GM18508 (cell line): ENCODE measurements around the gene FMOD.
"Not testable (repeated sequence)": the region's sequence is repeated elsewhere in the genome, so short reads cannot be mapped to it uniquely, and the experiment has no call there.

Source experiments
- ATAC-seq: cut with Tn5 transposase; IDR thresholded peaks from one replicate; pipeline ENCODE4 v1.9.1; 2021; ENCODE audit warnings: moderate number of reproducible peaks; ENCODE audit not compliant: insufficient read depth, unreplicated experiment

The FMOD gene

DNA sequence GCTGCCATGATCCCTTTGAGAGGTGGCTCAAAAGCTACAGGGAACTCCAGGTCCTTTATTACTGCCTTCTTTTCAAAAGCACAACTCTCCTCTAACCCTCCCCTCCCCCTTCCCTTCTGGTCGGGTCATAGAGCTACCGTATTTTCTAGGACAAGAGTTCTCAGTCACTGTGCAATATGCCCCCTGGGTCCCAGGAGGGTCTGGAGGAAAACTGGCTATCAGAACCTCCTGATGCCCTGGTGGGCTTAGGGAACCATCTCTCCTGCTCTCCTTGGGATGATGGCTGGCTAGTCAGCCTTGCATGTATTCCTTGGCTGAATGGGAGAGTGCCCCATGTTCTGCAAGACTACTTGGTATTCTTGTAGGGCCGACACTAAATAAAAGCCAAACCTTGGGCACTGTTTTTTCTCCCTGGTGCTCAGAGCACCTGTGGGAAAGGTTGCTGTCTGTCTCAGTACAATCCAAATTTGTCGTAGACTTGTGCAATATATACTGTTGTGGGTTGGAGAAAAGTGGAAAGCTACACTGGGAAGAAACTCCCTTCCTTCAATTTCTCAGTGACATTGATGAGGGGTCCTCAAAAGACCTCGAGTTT, 42.5 kb downstream of the FMOD start:
- ATAC-seq: no peak

DNA sequence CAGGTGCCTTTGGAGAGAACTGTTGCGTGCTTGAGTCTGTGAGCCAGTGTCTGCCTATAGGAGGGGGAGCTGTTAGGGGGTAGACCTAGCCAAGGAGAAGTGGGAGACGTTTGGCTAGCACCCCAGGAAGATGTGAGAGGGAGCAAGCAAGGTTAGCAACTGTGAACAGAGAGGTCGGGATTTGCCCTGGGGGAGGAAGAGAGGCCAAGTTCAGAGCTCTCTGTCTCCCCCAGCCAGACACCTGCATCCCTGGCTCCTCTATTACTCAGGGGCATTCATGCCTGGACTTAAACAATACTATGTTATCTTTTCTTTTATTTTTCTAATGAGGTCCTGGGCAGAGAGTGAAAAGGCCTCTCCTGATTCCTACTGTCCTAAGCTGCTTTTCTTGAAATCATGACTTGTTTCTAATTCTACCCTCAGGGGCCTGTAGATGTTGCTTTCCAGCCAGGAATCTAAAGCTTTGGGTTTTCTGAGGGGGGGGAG, 43.2 kb downstream of the FMOD start:
- no peak for ATAC-seq

DNA sequence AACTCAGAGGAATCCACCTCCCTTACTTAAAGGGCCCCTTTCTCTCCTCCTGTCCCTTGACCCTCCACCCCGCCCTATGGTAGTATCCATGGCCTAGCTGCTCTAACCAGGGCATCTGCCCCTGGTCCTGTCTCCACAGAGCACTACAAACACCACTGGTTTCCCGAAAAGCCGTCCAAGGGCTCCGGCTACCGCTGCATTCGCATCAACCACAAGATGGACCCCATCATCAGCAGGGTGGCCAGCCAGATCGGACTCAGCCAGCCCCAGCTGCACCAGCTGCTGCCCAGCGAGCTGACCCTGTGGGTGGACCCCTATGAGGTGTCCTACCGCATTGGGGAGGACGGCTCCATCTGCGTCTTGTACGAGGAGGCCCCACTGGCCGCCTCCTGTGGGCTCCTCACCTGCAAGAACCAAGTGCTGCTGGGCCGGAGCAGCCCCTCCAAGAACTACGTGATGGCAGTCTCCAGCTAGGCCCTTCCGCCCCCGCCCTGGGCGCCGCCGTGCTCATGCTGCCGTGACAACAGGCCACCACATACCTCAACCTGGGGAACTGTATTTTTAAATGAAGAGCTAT, 43.9 kb downstream of the FMOD start:
- no peak for ATAC-seq

DNA sequence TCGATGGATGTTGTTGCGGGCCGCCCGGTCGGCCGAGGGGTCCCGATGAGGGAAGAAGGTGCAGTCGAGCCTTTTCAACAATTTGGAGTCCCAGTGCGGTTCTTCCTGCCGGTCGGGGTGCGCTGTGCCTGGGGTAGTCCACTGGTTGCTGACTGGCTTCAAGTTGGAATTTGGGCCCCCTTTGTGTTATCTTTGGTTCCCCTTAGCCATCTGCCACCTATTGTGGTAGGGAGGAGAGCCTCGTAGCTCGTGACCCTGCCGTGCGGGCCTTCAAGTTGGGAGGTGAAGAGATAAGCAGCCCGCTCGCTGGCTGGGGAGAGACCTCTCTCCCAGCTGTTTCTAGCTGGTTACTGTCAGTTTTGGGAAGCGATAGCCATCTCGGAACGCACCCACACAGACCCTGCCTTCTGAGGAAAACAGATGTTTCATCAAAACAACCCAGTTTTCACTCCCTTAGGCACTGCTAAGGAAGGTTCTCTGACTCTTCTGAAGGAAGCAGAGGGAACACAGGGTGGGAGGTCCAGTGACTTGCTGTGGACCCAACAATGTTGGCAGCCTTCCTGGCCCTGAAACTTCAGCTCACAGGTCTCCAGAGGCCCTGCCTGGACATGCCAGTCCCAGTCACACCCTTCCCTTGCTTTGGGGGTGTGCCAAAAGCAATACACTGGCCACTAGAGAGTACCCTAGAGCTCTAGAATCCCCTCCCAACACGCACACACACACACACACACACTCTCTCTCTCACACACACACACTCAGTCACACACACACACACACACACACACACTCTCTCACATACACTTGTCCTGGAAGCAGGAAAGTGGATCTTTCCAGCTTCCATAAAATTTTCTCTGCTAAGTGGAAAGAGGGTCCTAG, 44.6 kb downstream of the FMOD start:
- ATAC-seq: no peak

DNA sequence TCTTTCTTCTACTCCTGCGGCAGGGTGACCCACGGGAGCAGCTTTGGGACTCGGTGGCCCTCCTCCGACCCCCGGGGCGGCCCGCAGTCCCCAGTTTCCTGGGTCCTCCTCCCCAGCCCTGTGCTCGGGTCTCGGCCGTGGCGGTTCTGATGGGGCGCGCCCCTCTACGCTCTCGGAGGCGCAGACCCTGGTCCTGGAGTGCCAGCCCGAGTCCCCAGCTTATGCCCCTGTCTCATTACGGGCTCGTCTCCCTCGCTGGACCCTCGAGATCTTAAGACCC, 45.2 kb downstream of the FMOD start:
- no peak for ATAC-seq

DNA sequence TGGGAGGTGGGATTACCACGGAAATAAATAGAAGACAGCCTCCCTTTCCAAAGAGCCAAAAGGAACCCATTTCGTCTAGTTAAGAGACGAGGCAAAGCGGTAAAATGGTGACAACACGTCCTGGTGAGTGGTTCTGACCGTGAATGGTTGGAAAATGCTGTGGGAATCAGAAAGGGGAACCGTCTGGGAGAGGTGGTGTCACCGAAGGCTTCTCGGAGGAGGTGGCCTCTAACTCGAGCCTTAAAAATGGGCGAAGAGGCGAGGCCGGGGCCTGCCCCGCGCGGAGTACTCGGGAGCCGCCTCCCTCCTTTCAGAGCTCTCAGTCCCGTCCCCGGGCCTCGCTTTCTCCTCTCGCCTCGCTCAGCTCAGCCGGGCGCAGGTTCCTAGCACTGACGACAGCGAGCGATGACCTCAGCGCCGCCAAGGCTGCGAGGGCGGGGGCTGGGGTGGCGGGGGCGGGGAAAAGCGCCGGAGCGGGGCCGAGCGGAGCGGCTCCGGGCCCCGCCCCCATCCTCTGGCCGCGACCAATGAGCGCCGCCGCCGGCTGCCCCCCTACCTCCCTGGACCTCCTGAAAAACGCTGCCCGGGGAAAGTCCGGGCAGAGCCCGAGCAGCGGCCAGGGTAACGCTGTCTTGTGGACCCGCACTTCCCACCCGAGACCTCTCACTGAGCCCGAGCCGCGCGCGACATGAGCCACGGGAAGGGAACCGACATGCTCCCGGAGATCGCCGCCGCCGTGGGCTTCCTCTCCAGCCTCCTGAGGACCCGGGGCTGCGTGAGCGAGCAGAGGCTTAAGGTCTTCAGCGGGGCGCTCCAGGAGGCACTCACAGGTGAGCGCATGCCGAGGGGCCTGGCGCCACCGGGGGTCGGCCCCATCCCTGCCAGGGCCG, 45.8 kb downstream of the FMOD start, which contains the start of gene BTG2:
TSS of gene BTG2 (plus strand) at position 601 of the 890 bp plus-strand sequence. CDS start at position 689, 88 bp downstream.
- no peak for ATAC-seq

DNA sequence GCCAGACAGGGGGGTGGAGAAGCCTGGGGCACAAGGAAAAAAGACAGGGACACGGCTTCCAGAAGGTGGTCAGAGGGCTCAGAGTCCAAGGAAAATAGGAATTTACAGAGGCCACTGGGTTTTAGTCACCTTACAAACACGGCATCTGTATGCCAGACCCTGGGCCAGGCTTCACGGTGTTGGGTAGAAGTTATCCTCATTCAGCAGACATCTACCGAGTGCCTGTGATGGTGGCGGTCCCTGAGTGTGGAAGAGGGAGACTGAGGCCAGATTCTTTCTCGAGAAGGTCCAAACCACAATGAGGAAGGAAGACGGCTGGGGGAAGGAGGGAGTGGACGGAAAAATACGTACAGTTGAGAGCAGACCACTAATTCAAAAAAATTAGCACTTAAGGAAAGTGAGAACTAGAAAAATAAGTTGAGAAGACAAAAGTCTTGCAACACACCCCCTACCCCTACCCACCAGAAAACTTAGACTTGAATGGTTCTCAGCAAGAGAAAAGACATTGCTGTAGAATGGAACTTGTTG, 46.5 kb downstream of the FMOD start:
- ATAC-seq: no peak

DNA sequence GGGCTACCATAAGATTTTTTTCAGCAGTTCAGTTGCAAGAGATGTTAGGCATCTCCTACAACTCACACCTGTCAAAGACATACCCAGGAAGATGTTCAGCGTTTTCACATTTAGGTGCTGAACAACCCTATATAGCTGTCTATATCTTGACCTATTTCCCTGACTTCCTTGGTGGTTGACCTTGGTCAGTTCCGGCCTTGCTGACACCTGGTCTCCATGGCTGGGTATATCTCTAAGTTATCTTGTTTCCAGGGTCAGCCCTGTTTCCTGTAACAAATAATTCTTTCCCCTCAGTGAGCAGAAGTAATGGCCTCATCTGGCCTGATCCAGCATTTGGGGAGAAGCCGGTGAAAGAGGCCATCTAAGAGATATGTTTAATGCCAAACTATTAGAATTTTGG, 48.0 kb downstream of the FMOD start:
- ATAC-seq: no peak

DNA sequence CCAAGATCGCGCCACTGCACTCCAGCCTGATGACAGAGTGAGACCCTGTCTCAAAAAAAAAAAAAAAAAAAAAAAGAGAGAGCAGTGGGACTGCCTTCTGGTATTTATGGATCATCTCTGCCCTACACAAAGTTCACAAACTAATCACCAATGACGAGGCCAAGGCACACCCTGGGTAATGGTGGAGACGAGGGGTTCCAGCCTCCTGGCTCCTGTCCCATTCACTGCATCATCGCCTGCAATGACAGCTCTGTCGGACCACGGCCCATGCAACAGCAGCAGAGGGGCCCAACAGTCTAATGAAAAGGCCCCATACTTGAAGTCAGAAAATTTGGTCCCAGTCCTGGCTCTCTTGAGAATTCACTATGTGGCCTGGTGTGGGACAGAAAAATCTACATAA, 48.5 kb downstream of the FMOD start:
- ATAC-seq: no peak

DNA sequence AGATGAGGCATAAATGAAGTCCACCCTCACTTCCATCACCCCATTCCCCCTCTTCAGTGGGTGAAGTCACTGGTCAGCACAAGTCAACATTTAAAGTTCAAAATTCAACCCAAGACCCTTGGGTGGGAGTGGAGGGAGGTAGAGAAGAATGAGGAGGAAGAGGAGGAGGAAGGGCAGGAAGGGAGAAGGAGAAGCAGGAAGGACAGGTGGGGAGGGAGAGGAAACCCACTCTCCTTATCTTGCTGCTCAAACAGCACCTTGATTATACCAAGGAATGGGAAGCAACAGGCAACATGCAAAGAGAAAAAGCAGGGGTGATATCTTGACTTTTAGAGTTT, 49.6 kb downstream of the FMOD start:
- no peak for ATAC-seq

DNA sequence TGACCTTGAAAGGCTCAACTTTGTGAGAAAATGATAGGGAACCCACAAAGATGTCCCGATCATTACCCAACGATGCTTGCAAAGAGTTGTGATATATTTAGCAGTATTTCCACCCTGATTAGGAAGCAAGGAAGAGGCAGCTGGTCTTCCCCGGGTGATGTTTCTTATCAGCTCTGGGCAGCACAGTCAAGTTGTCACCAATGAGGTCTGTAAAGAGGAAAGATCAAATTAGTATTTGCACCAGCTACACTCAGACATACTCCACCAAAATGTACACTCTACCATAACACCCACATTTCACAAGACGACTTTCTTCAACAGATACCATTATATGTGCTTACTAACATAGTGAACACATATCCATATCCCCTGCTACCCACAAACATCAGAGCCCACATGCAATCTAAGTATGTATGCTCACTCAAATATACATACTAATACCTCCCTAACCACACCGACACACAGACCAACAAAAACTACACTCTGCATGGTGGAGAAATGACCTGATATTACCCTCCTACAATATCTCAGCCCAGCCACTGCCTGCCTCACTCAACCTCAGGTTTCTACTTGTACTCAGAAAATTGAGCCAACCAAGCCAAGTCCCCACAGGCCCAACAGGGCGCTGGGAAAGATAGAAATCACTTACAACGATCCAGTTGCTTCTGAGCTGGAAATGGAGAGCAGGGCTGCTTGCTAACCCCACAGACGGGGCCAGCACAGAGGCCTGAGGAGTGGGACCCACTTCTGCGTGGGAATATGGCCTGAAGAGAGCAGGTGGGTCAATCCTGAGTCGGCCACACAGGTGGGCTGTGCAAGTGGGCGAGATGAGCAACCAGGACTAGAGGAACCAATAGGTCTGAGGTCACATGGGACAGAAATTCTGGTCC, 50.2 kb downstream of the FMOD start:
- no peak for ATAC-seq

DNA sequence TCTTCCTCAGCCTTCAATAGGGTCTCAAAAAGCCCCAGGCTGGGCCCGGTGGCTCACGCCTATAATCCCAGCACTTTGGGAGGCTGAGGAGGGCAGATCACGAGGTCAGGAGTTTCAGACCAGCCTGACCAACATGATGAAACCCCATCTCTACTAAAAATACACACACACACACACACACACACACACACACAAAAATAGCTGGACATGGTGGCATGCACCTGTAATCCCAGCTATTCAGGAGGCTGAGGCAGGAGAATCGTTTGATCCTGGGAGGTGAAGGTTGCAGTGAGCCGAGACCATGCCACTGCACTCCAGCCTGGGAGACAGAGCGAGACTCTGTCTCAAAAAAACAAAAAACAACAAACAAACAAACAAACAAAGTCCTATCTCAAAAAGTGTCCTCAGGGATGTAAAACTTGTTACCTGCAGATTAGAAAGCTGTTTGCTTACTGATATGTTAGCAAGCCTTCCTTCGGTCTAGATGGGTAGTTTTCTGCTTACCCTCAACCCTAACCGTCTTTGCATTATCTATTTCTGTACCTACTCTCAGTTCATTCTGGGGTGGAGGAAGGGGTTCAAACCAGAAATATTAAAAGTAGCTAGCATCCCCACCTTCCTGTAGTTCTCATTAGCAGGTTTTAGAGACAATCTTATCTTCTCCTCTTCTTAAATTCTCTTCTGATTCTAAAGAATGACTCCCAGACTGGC, 51.0 kb downstream of the FMOD start:
- ATAC-seq: not testable (repeated sequence)

DNA sequence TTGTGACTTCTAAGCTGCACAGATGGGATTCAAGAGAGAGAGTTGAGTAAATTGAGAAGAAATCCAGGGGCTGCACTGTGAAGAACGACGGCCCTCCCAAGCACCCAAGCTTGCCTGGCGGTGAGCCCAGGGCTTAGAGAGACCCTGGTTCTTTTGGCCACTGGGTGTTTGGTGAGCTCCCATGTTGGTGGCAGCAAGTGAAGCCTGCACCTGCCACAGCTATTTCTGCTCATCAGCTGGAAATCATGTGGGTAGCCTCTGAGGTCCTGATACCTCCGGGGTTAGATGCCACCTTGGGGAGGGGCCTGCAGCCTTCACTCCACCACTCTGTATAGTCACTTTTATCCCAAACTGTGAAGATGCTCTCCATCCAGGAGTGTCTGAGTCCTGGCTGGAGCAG, 51.8 kb downstream of the FMOD start:
- ATAC-seq: no peak

DNA sequence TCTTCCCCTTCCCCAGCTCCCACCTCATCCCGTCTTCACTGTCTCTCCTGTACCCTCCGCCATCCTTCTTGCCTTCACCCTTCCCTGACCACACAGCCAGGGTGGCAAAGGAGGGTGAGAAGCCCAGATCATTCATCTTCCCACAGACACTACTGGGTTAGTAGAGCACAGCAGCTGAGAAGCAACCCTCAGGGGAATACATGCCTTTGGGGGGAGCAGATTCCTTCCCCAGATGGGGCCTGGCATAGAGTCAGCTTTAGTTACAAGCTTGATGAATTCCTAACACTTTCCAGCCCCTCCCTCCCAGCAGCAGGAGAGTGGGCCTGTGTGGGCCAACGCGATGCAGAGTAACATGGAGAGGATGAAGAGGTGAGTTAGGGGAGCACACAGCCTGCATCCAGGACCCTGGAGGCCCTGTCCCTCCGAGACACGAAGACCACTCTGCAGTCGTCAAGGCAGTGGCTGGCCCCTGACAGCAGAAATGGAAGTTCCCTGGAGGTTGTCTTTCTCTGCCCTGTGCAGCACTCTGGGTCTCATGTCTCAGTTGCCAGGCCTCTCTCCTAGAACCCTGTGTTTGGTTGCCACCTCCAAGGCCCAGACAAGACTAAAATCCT, 54.4 kb downstream of the FMOD start:
- ATAC-seq: no peak

DNA sequence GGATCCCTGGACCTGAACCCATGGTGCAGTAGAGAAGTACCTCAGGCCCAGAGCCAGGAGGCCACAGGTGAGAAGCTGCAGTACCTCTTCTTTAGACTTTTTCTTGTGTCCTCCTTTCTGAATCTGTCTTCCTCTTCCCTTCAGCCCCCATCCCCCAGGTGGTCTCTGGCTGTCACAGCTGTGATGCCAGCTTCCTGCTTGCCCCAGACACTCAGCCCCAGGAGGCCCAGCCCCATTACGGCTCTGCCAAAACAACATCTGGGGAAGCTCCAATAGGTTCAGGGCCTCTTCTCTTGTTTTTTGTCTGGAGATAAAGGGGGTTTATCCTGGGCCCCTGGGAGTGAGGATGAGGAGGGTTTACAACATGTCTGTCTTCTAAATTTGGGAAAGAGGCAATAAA, 55.1 kb downstream of the FMOD start:
- no peak for ATAC-seq

DNA sequence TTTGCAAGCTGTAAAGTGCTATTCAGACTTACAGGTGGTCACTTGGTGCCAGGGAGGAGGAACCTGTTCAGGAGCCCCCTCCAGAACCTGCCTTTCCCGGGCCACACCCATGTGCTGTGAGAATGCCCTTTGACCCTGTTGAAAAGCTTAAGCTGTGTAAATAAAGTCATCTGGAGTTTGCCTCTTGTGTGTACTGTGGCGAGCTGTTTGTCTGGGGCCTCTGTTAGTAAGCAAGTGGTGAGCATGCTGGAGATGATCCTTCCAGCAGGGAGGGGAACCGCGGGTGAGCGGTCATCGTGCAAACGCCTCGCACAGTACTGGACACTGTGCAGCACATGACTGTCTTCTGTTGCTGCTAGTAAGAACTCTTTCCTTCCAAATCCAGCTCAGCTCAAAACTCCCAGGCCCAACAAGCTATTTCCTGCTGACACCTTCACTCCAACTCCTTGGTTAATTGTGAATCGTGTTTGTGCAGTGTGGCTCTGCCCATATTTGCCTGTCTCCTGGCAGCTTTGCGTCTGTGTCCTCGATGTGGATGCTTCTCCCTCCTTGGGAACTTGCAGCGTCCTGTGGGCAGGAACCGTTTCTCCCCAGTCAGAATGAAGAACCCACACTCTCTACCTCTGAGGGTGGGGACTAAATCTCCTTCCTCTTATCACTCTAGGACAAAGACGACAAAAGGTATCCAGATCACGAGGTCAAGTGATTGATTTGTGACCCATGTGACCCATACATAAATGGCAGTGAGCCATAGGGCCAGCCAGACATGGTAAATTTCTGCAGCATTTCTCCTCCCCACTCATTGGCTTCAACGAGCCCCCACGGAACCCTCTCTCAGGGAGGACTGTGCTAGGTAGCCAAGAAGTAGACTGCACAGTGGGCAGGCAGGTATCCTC, 59.5 kb downstream of the FMOD start:
- no peak for ATAC-seq
